HG03280 (cell line): ENCODE data around the gene TIMM23B.
"Not testable (repeated sequence)": the region's sequence is repeated elsewhere in the genome, so short reads cannot be mapped to it uniquely, and the experiment has no call there.

Experiments
- ATAC-seq: cut with Tn5 transposase; IDR thresholded peaks from one replicate; pipeline ENCODE4 v1.9.1; 2021; ENCODE audit warnings: mild to moderate bottlenecking, moderate library complexity; ENCODE audit not compliant: unreplicated experiment

The TIMM23B gene

DNA sequence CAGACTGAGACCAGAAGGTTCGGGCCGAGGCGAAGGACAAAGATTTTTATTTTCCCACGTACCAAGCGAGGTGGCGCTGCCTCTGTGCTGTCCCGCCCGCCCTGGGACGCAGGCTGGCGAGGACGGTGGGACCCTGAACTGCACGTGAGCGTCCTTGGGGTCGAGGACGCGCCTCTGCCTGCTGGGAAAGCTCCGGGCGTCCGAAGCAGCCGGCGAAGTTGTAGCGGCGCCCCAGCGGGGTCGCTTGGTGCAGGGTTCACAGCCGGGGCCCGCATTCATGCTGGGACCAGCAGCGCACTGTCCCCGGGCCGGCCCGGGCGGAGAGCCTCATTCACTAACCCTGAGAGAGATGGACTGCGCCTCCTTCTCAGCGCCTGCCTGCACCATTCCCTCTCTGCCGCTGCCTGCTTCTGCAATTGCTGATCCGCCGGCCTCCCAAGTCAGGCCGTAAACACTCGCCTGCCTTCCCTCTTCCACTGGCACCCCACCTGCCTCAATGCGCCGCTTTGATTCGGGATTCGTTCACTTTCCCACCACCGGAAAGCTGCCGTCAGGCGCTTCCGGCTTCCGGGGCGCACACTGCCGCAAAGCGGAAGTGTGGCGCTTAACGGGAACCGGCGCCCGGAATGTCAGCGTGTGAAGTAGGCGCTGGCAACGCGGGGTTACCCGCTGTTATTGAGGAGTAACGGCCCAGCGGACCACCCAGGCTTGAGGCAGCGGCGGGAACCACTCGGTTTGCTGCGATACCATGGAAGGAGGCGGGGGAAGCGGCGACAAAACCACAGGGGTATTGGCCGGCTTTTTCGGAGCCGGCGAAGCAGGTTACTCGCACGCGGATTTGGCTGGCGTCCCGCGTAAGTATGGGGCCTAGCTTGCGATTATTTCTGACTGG lies at the start of gene TIMM23B, which contains the start of gene PARG:
TSS of gene TIMM23B (plus strand) at position 607 of the 892 bp plus-strand sequence. CDS start at position 749, 142 bp downstream.
TSS of gene PARG (minus strand) at position 581 of the 892 bp plus-strand sequence. CDS start at position 279, 302 bp downstream.
- peak; percentile 73 for ATAC-seq

- not testable (repeated sequence) for ATAC-seq
Measured at GRCh38 chr10:49899999-49900398, 41.9 kb upstream of the TIMM23B start.

DNA sequence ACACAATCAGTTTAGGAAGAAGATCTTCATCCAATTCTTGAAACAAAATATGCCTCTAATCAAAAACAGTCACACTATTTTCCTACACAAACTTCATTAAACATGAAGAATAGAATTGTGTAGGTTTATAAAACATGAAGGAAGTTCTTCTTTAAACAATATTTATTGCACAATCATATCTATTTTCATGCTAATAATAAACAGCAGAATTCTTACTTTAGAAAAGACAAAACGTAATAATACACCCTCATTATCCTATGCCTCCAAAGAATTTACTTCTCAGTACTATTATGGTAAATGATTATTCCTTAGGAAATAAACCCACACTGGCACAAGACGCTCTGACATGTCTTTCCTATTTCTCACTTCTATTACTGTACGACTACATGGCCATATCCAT lies 41.4 kb upstream of the TIMM23B start:
- not testable (repeated sequence) for ATAC-seq

DNA sequence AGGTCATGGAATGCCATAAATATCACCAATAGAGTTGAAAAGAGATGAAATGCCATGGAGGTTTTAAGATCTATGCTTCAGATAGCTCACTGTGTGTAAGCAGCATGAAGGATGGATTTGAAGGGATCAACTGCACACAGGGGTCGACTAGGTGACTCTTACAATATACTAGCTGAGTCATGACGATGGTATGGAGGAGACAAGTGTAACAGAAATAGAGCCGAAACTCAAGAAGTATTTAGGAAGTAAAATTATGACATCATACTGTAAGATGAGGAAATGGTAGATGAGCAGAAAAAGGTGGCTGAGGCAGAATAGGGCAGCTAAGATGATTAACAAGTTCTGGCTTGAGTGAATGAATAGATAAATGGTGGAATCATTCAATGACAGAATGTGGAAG lies 38.0 kb upstream of the TIMM23B start:
- ATAC-seq: not testable (repeated sequence)

DNA sequence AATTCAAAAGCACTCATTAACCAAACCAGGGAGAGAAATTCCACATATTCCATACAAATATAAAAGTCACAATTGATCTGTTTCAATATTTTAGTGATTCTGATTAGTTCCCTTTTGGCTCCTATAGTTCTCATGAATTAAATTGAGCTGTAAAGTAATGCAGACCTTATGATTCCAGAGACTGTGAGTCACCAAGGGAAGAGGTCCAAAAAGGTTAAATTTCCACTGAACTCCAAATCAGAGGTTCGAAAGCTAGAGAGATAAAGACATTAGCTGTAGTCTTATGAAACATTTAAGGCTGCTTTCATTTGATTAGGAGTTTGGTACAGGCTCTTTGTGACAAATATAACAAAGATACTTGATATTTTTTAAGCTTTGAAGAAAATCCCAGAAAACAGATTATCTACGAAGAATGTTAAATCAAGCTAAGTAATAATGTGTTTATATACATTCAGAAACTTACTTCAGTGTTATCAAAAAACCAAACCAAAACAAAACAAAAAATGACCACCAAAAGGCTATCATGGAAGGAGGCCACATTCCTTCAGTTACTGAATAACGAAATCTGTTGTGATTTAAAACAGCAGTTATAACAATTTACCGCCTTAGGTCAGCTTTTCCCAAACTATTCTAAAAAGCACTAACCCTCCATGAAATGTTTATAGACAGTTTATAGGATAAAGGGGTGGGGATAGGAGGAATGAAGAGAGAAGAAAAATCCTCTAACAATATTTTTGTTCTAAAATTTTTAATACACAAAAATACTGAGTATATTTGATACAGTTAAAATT lies 33.4 kb upstream of the TIMM23B start:
- not testable (repeated sequence) for ATAC-seq

DNA sequence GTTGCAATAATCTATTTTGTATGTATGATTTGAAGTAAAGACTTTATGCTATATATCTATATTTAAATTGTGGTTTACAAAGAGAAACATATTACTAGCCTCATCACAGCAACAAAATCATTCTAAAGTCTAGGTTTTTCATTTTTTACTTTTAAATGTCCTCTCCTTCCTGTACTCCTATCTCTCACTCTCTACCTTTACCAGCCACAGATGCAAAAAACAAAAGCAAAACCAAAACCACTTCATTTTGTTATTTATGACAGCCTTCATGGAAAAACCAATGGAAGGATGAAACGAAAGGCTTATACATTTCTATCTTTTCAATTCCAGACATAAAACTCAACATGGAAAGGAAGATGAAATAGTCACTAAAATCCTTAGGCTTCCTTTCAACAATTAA lies 31.6 kb upstream of the TIMM23B start:
- not testable (repeated sequence) for ATAC-seq

GRCh38 chr10:49916451-49916850 lies 25.4 kb upstream of the TIMM23B start:
- ATAC-seq: not testable (repeated sequence)

- ATAC-seq: not testable (repeated sequence)
Measured at GRCh38 chr10:49917927-49918326, 23.9 kb upstream of the TIMM23B start.

- ATAC-seq: not testable (repeated sequence)
Measured at GRCh38 chr10:49922041-49922440, 19.8 kb upstream of the TIMM23B start.

- not testable (repeated sequence) for ATAC-seq
Measured at GRCh38 chr10:49923572-49923971, 18.3 kb upstream of the TIMM23B start.

DNA sequence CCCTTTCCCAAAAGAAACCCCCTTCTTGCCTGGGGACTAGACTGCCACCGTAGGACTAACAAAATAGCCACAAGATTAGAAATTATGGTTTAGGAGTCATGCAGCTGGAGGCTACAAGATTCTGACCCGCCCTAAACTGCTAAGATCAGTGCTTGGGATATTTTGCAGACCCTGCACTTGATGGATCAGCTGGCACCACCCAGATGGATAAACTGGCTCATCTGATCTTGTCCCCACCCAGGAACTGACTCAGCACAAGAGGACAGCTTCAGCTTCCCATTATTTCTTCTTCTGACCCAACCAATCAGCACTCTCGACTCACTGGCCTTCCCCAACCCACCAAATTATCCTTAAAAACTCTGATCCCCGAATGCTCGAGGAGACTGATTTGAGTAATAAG lies 10.6 kb upstream of the TIMM23B start:
- ATAC-seq: not testable (repeated sequence)

DNA sequence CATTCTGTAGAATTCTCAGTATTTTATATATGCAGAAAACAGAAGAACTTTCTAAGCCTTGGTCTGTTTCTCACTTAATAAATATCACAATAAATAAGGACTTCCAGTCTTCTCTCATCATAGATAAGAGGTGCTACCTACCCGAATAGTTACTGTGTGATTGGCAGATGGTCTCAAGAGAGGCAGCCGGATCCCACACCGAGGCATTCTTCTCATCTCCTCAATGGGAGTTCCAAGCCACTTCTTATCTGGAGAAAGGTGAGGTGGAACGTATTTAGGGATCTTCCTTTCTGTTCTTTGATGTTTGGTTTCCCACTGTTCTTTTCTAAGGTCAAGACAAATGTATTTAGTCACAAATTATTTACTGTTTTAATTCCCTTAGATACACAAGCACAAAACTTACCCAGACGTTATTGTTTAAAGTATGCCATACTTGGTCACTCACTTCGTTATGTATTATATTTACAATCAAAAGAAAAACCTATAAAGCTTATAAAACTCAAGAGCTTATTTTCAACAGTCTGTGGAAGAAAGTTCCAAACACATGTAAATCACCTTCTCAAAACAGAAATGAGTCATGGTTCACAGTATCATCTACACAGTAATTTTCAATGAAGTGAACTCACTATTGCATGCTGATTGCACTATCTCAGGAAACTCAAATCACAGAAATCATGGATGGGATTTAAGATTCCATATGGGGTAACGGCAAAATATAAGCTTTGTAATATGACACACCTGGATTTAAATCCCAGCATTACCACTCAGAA lies 9.7 kb upstream of the TIMM23B start:
- ATAC-seq: not testable (repeated sequence)

- ATAC-seq: peak; percentile 8
Measured at GRCh38 chr10:49942339-49942705, 469 bp downstream of the TIMM23B start.

DNA sequence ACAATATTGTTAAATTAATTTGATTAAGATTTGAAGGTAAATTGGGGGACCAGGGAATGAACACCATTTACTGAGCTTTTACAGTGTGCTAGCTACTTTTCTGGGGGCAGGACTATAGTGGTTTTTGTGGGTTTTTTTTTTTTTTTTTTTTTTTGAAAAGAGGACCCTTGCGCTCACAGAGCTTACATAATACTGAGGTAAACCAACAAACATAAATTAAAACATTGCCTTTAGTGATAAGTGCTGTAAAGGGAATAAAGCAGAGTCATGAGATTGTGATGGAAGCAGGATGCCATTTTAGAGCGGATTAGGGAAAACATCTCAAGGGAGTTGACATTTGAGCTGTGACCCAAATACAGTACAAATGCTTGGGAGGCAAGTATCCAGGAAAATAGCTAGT lies 1.8 kb downstream of the TIMM23B start:
- ATAC-seq: not testable (repeated sequence)

DNA sequence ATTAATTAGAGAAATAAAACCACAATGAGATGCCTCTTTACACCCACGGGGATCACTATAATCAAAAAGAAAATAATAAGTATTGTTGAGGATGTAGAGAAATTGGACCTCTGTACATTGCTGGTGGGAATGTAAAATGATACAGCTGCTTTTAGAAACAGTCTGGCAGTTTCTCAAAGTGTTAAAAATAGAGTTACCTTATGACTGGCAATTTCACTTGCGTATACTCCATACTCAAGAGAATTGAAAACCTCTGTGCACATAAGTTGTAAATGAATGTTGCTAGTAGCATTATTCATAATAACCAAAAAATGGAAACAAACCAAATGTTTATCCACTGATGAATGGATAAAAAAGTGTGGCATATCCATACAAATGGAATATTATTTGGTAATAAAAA lies 6.3 kb downstream of the TIMM23B start:
- peak; percentile 77 for ATAC-seq

- ATAC-seq: not testable (repeated sequence)
Measured at GRCh38 chr10:49948737-49949136, 6.9 kb downstream of the TIMM23B start.

DNA sequence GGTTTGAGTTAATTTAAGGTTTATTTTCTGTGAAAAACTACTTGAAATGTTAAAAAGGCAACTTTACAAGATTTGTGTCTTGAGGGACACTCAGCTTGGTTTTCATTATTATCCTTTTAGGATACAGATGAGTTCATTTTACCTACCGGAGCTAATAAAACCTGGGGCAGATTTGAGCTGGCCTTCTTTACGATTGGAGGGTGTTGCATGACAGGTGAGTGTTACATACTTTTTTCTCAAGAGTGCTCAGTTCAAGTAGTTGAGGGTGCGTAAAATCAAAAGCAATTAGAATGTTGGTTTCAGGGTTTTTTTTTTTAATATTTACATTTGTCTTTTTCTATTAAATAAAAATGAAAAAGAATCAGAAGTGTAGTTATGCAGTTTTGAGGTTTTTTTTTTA lies 10.2 kb downstream of the TIMM23B start:
- ATAC-seq: not testable (repeated sequence)

DNA sequence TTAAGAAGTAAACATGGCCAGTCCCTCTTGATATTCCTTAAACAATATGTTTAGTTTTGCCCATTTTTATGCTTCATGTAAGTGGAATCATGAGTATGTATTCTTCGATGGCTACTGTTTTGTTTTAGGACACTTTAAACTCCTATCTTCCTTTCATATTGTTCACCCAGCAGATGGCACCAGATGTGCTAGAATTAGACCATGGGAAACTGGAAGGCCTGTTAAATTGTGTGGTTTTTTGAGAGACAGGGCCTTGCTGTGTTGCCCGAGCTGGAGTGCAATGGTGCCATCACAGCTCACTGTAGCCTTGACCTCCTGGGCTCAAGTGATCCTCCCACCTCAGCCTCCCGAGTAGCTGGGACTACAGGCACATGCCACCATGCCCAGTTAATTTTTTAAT lies 11.3 kb downstream of the TIMM23B start:
- ATAC-seq: not testable (repeated sequence)

- not testable (repeated sequence) for ATAC-seq
Measured at GRCh38 chr10:49970331-49970857, 28.5 kb downstream of the TIMM23B start.

- ATAC-seq: not testable (repeated sequence)
Measured at GRCh38 chr10:49971466-49971865, 29.6 kb downstream of the TIMM23B start.
